Stomach (tissue), 19 donors: Measurements from ENCODE around the gene ZFP37. TPM values are rescaled to one million over a fixed set of nuclear protein-coding genes. Genes with fewer than 3 reads are reported as not detected.
A peak's percentile ranks its signal among the peaks of the same experiment; 100 is the strongest.
"Not testable (repeated sequence)": the region's sequence is repeated elsewhere in the genome, so short reads cannot be mapped to it uniquely, and the experiment has no call there.

Experiments used
- DNase-seq, 2 donors: peaks; one replicate each; pipeline versions ENCODE4 v3.0.0 to v3.0.0-alpha.2; 2013 to 2019
- H3K27ac ChIP-seq, 5 donors: fragments of 200-600 bp in 4 of 5; sonication (generic) in 4 of 5; one replicate each; pipeline ENCODE4 v1.5.1; 2013 to 2019; ENCODE audit warnings: mild to moderate bottlenecking in 1 of 5, moderate library complexity in 1 of 5
- H3K27me3 ChIP-seq, 3 donors: fragments of 200-600 bp; sonication (generic); one replicate each; pipeline ENCODE4 v1.5.1; 2017 to 2019; ENCODE audit warnings: mixed run types in 1 of 3
- H3K36me3 ChIP-seq, 4 donors: fragments of 200-600 bp; sonication (generic); 1 replicate in 3 of 4; 2 replicates in 1 of 4; pipeline ENCODE4 v1.5.1; 2016 to 2019
- H3K4me1 ChIP-seq, 4 donors: fragments of 200-600 bp; sonication (generic); one replicate each; pipeline ENCODE4 v1.5.1; 2016 to 2019
- H3K4me3 ChIP-seq, 4 donors: fragments of 200-600 bp; sonication (generic) in 3 of 4; one replicate each; pipeline ENCODE4 v1.5.1; 2016 to 2019; ENCODE audit warnings: mild to moderate bottlenecking in 1 of 4
- H3K9me3 ChIP-seq, 4 donors: fragments of 200-600 bp; sonication (generic); one replicate each; pipeline ENCODE4 v1.5.1; 2016 to 2019
- CTCF ChIP-seq, 7 experiments: fragments of 450-650 bp in 4 of 7; fragments of 200-600 bp in 3 of 7; sonication (generic) in 3 of 7; IDR thresholded peaks; one replicate each; pipeline ENCODE4 v1.5.1; 2016 to 2019; ENCODE audit warnings: antibody characterized with exemption in 7 of 7, control low read depth in 2 of 7, mild to moderate bottlenecking in 1 of 7
- EP300 ChIP-seq: sonication (generic); formaldehyde crosslinking; IDR thresholded peaks from one replicate; pipeline ENCODE4 v1.6.1; 2017; ENCODE audit warnings: antibody characterized with exemption
- POLR2A ChIP-seq, 4 donors: fragments of 450-650 bp; IDR thresholded peaks; one replicate each; pipeline ENCODE4 v1.6.1; 2016; ENCODE audit warnings: antibody characterized with exemption in 4 of 4, control low read depth in 2 of 4, mild to moderate bottlenecking in 1 of 4, moderate library complexity in 1 of 4
- POLR2AphosphoS5 ChIP-seq, 3 donors: sonication (generic); formaldehyde crosslinking; IDR thresholded peaks; one replicate each; pipeline ENCODE4 v1.6.1; 2016; ENCODE audit warnings: antibody characterized with exemption in 3 of 3
- WGBS, 5 donors: extraction: QIAGEN DNeasy Blood & Tissue Kit in 3 of 5; methylation state at CpG; one replicate each; pipeline versions ENCODE4 v1.1.5 to v1.1.7; 2013 to 2018; 5-methylcytosine and 5-hydroxymethylcytosine counted together
- intact Hi-C: fragments of 100-400 bp; cut with DNase I; formaldehyde crosslinking; loops from one replicate; pipeline ENCODE4 v1.15.1; 2023; ENCODE audit warnings: low total_unique reads
- long read RNA-seq, 10 donors: transcript quantifications; one replicate each; lab custom pipeline, GENCODE V29; 2026
- polyA plus RNA-seq, 3 donors: library from polyadenylated mRNA; stranded (reverse); fragments of 200-250 nt; gene quantifications; one replicate each; pipeline ENCODE4 v1.2.3, GENCODE V29; 2013
- total RNA-seq, 5 donors: library from RNA; depleted of rRNA; stranded (reverse); fragments of >200 nt; gene quantifications; one replicate each; pipeline versions ENCODE4 v1.1.0 to v1.2.3, GENCODE V29; 2014 to 2016
- donor health status: healthy with polysubstance abuse.
- donor health status: Bipolar disorder and iron deficiency.
- donor health status: healthy.

Gene ZFP37
- total RNA-seq (1 to 10 TPM in 4 of 5 donors, under 1 TPM in 1; 0.72 to 3.8 (median 3.5) TPM), polyA plus RNA-seq (under 1 TPM; 0.31 to 0.93 (median 0.62) TPM)
- long read RNA-seq, donor 1, partial matches to known transcripts: 0 of 3 reads
- long read RNA-seq, donor 1, other reads (novel, unspliced or antisense): 0 of 3 reads
- long read RNA-seq, donor 2, partial matches to known transcripts: 0 of 2 reads
- long read RNA-seq, donor 2, other reads (novel, unspliced or antisense): 0 of 2 reads
- long read RNA-seq, donor 3: 0 reads
- long read RNA-seq, donor 4: 0 reads
- long read RNA-seq, donor 5, partial matches to known transcripts: 0 of 2 reads
- long read RNA-seq, donor 5, other reads (novel, unspliced or antisense): 0 of 2 reads
- long read RNA-seq, donor 6, full-length matches to known transcripts: 4 of 4 reads
- long read RNA-seq, donor 6, partial matches to known transcripts: 0 of 4 reads
- long read RNA-seq, donor 6, other reads (novel, unspliced or antisense): 0 of 4 reads
- long read RNA-seq, donor 7, full-length matches to known transcripts: 2 of 2 reads
- long read RNA-seq, donor 7, partial matches to known transcripts: 0 of 2 reads
- long read RNA-seq, donor 7, other reads (novel, unspliced or antisense): 0 of 2 reads
- long read RNA-seq, donor 8, partial matches to known transcripts: 0 of 1 reads
- long read RNA-seq, donor 8, other reads (novel, unspliced or antisense): 0 of 1 reads
- long read RNA-seq, donor 9: 0 reads
- long read RNA-seq, donor 10: 0 reads

GRCh38 chr9:113056191-113057106 is at the start of gene ZFP37:
Gene ZFP37 (minus strand): TSS chr9:113056724. CDS start chr9:113056688, 36 bp downstream.
- TF ChIP-seq POLR2AphosphoS5 (IDR thresholded peaks at IDR 0.05) (peak; percentile 60 to 82 (median 79)), EP300 (no peak), POLR2A (IDR thresholded peaks at IDR 0.05) (no peak), CTCF (IDR thresholded peaks at IDR 0.05) (no peak)
- H3K4me3 ChIP-seq: peak within 1 kb of the TSS; percentile 51 to 70 (median 62)
- peaks cover 0 to 12% (median 11%) of the 10 kb centered on the region in 4 donors for H3K4me1 ChIP-seq
- DNase-seq: peak; percentile 87 to 98
- H3K27ac ChIP-seq: peak within 1 kb of the TSS in 4 of 5 donors; percentile 63 to 82 (median 76)
- peaks cover 17 to 89% (median 81%) of the 10 kb centered on the region in 4 donors for H3K9me3 ChIP-seq
- WGBS, 5 donors: 3 to 6% (median 4%) methylated on average over 47 to 62 of the region's 62 CpGs
- H3K36me3 ChIP-seq: peaks cover 0 to 26% (median 0%) of the 10 kb centered on the region in 4 donors
- peaks cover 8 to 37% (median 15%) of the 10 kb centered on the region in 3 donors for H3K27me3 ChIP-seq
- intact Hi-C loops: no loop called here

GRCh38 chr9:113105345-113105744 is 48.8 kb upstream of the ZFP37 start:
- H3K27me3 ChIP-seq, H3K4me3 ChIP-seq, intact Hi-C loops, H3K36me3 ChIP-seq, H3K4me1 ChIP-seq, DNase-seq, H3K27ac ChIP-seq, H3K9me3 ChIP-seq: not testable (repeated sequence)
- no CpG with 5 or more reads among the region's 6 CpGs for WGBS, 5 donors

- Histone ChIP-seq H3K9me3 (peaks cover 0 to 12% (median 6%) of the 10 kb centered on the region in 4 donors), H3K4me3 (no peak overlapping the region), H3K36me3 (no peaks in the 10 kb centered on the region), H3K27ac (no peak overlapping the region), H3K27me3 (peaks cover 0 to 97% (median 5%) of the 10 kb centered on the region in 3 donors), H3K4me1 (no peaks in the 10 kb centered on the region)
- intact Hi-C loops: loop anchor here (10.0 kb wide), 1 partner anchor 131 kb away; no protein-coding TSS in a partner anchor
- DNase-seq: no peak
- 60 to 70% (median 64%) methylated on average over 2 of the region's 2 CpGs for WGBS, 5 donors
- TF ChIP-seq EP300 (no peak), POLR2A (IDR thresholded peaks at IDR 0.05) (no peak), CTCF (IDR thresholded peaks at IDR 0.05) (no peak), POLR2AphosphoS5 (IDR thresholded peaks at IDR 0.05) (no peak)
Measured at GRCh38 chr9:113095561-113095960, 39.0 kb upstream of the ZFP37 start.

GRCh38 chr9:113089924-113090323 is 33.4 kb upstream of the ZFP37 start:
- not testable (repeated sequence) for H3K4me1 ChIP-seq, H3K4me3 ChIP-seq, H3K27ac ChIP-seq, H3K36me3 ChIP-seq
- Histone ChIP-seq H3K9me3 (peaks cover 0 to 18% (median 12%) of the 10 kb centered on the region in 4 donors), H3K27me3 (peaks cover 5 to 68% (median 12%) of the 10 kb centered on the region in 3 donors)
- peak in 1 of 2 donors; percentile 26 for DNase-seq
- intact Hi-C loops: loop anchor here (10.0 kb wide), 1 partner anchor 125 kb away; no protein-coding TSS in a partner anchor
- 45 to 65% (median 62%) methylated on average over 14 to 16 of the region's 23 CpGs for WGBS, 5 donors

- WGBS, 5 donors: 8 to 18% methylated on average over 10 to 13 of the region's 25 CpGs; no CpG with 5 or more reads in 3 of the 5 donors
- intact Hi-C loops: not testable (repeated sequence)
- peaks cover 5 to 60% (median 8%) of the 10 kb centered on the region in 3 donors for H3K27me3 ChIP-seq
Measured at GRCh38 chr9:113089143-113089505, 32.6 kb upstream of the ZFP37 start.

GRCh38 chr9:113088456-113089142 is 32.1 kb upstream of the ZFP37 start:
- H3K4me3 ChIP-seq, H3K27ac ChIP-seq, intact Hi-C loops, H3K36me3 ChIP-seq, H3K4me1 ChIP-seq: not testable (repeated sequence)
- Histone ChIP-seq H3K27me3 (peaks cover 5 to 55% (median 8%) of the 10 kb centered on the region in 3 donors), H3K9me3 (peaks cover 0 to 18% (median 12%) of the 10 kb centered on the region in 4 donors)
- 11 to 26% (median 20%) methylated on average over 4 to 22 of the region's 30 CpGs; no CpG with 5 or more reads in 1 of the 5 donors for WGBS, 5 donors
- peak in 1 of 2 donors; percentile 22 for DNase-seq

More at GRCh38 chr9:113089143-113089505, 32.6 kb upstream of the ZFP37 start:
- H3K27ac ChIP-seq, H3K36me3 ChIP-seq, H3K4me1 ChIP-seq, DNase-seq, H3K4me3 ChIP-seq: not testable (repeated sequence)
- peaks cover 0 to 18% (median 12%) of the 10 kb centered on the region in 4 donors for H3K9me3 ChIP-seq

GRCh38 chr9:113062932-113063310 is 6.4 kb upstream of the ZFP37 start:
- peak in 1 of 2 donors; percentile 42 for DNase-seq
- 37 to 79% (median 68%) methylated on average over 16 to 20 of the region's 20 CpGs for WGBS, 5 donors
- H3K27ac ChIP-seq, intact Hi-C loops, H3K4me3 ChIP-seq, H3K4me1 ChIP-seq, H3K36me3 ChIP-seq: not testable (repeated sequence)
- peaks cover 15 to 39% (median 35%) of the 10 kb centered on the region in 4 donors for H3K9me3 ChIP-seq
- H3K27me3 ChIP-seq: peaks cover 10 to 40% (median 27%) of the 10 kb centered on the region in 3 donors
